Ishikawa (cell line): ENCODE measurements around the gene LCT.

Experiments used
- CEBPB ChIP-seq: IDR thresholded peaks from 2 replicates; pipeline ENCODE4 v1.6.1; 2012
- EGR1 ChIP-seq: IDR thresholded peaks from 2 replicates; pipeline ENCODE4 v1.6.1; 2012
- EP300 ChIP-seq: IDR thresholded peaks from 2 replicates; pipeline ENCODE4 v1.6.1; 2012; ENCODE audit warnings: borderline replicate concordance
- NFIC ChIP-seq: IDR thresholded peaks from 2 replicates; pipeline ENCODE4 v1.6.1; 2012
- RAD21 ChIP-seq: IDR thresholded peaks from 2 replicates; pipeline ENCODE4 v1.6.1; 2012; ENCODE audit warnings: low read depth
- TAF1 ChIP-seq: IDR thresholded peaks from 2 replicates; pipeline ENCODE4 v1.6.1; 2012; ENCODE audit warnings: low read depth, mild to moderate bottlenecking
- YY1 ChIP-seq: IDR thresholded peaks from 2 replicates; pipeline ENCODE4 v1.6.1; 2012; ENCODE audit warnings: low read depth
- ZBTB7A ChIP-seq: IDR thresholded peaks from 2 replicates; pipeline ENCODE4 v1.6.1; 2012; ENCODE audit warnings: low read depth
- TF ChIP-seq, protein P1 (sequence below): IDR thresholded peaks from 2 replicates; pipeline ENCODE4 v1.6.1; 2012; ENCODE audit warnings: low read depth, mild to moderate bottlenecking
- TF ChIP-seq, protein P2 (sequence below): IDR thresholded peaks from 2 replicates; pipeline ENCODE4 v1.6.1; 2012

DNA sequence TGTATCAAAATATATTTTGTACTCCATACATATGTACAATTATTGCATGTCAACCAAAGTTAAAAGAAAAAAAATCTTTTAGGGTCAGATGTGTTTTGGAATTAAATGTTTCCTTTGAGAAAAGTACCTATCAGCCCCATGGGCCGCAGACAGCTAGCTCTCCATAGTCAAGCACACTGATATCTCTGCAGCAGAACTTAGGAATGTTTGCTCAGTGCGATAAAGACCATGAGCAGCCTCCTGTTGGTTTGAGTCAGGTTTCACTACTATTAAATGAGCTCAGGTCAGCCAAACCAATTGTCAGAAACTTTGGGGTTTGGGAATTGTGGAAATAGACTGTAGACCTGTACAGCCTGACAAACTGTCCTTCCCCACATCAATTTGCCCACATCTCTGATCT lies 33.7 kb downstream of the LCT start:
- TF ChIP-seq, protein P1, sequence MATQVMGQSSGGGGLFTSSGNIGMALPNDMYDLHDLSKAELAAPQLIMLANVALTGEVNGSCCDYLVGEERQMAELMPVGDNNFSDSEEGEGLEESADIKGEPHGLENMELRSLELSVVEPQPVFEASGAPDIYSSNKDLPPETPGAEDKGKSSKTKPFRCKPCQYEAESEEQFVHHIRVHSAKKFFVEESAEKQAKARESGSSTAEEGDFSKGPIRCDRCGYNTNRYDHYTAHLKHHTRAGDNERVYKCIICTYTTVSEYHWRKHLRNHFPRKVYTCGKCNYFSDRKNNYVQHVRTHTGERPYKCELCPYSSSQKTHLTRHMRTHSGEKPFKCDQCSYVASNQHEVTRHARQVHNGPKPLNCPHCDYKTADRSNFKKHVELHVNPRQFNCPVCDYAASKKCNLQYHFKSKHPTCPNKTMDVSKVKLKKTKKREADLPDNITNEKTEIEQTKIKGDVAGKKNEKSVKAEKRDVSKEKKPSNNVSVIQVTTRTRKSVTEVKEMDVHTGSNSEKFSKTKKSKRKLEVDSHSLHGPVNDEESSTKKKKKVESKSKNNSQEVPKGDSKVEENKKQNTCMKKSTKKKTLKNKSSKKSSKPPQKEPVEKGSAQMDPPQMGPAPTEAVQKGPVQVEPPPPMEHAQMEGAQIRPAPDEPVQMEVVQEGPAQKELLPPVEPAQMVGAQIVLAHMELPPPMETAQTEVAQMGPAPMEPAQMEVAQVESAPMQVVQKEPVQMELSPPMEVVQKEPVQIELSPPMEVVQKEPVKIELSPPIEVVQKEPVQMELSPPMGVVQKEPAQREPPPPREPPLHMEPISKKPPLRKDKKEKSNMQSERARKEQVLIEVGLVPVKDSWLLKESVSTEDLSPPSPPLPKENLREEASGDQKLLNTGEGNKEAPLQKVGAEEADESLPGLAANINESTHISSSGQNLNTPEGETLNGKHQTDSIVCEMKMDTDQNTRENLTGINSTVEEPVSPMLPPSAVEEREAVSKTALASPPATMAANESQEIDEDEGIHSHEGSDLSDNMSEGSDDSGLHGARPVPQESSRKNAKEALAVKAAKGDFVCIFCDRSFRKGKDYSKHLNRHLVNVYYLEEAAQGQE: no peak
- TF ChIP-seq EP300 (no peak), RAD21 (no peak), TAF1 (no peak), NFIC (no peak), YY1 (no peak), ZBTB7A (no peak), CEBPB (no peak), EGR1 (no peak)
- TF ChIP-seq, protein P2, sequence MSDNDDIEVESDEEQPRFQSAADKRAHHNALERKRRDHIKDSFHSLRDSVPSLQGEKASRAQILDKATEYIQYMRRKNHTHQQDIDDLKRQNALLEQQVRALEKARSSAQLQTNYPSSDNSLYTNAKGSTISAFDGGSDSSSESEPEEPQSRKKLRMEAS: no peak
